Gastrocnemius medialis (tissue), 4 donors: ENCODE results near the gene MAN1C1. TPM values are rescaled to one million over a fixed set of nuclear protein-coding genes. Genes with fewer than 3 reads are reported as not detected.

Experiments
- ATAC-seq, 2 donors: fragments of 150-250 bp; one replicate each; pipeline ENCODE4 v1.9.1; 2016
- DNase-seq, 2 donors: peaks; one replicate each; pipeline ENCODE4 v3.0.0-alpha.2; 2019
- H3K27ac ChIP-seq, 4 donors: fragments of 200-600 bp; sonication (generic); 1 replicate in 1 of 4; 2 replicates in 3 of 4; pipeline ENCODE4 v1.5.1; 2016 to 2018; ENCODE audit warnings: mild to moderate bottlenecking in 2 of 4, moderate library complexity in 1 of 4
- H3K27me3 ChIP-seq, 3 donors: fragments of 200-600 bp; sonication (generic) in 2 of 3; 1 replicate in 1 of 3; 2 replicates in 2 of 3; pipeline versions ENCODE4 v1.5.1 to v1.6.0; 2016 to 2019; ENCODE audit warnings: mild to moderate bottlenecking in 1 of 3, moderate library complexity in 1 of 3
- H3K36me3 ChIP-seq, 2 donors: fragments of 200-600 bp; sonication (generic) in 1 of 2; one replicate each; pipeline ENCODE4 v1.5.1; 2017 to 2018
- H3K4me1 ChIP-seq, 2 donors: fragments of 200-600 bp; sonication (generic) in 1 of 2; one replicate each; pipeline ENCODE4 v1.5.1; 2016 to 2017; ENCODE audit warnings: mild to moderate bottlenecking in 2 of 2
- H3K4me3 ChIP-seq, 4 donors: fragments of 200-600 bp; sonication (generic) in 3 of 4; 1 replicate in 1 of 4; 2 replicates in 3 of 4; pipeline ENCODE4 v1.5.1; 2016 to 2019; ENCODE audit warnings: mild to moderate bottlenecking in 2 of 4
- H3K9me3 ChIP-seq, 3 donors: fragments of 200-600 bp; sonication (generic) in 2 of 3; 1 replicate in 1 of 3; 2 replicates in 2 of 3; pipeline ENCODE4 v1.5.1; 2016 to 2019
- POLR2A ChIP-seq, 2 donors: fragments of 450-650 bp; IDR thresholded peaks; one replicate each; pipeline ENCODE4 v1.6.1; 2017; ENCODE audit warnings: antibody characterized with exemption in 2 of 2, mild to moderate bottlenecking in 2 of 2, moderate library complexity in 2 of 2
- in situ Hi-C, 4 donors: fragments of 200-750 bp; cut with MboI; loops; one replicate each; pipeline versions ENCODE4 v1.15.0 to v1.8.0; 2017; ENCODE audit warnings: low sequenced_read_pairs in 4 of 4
- intact Hi-C: fragments of 100-400 bp; cut with DNase I; formaldehyde crosslinking; loops from one replicate; pipeline ENCODE4 v1.15.1; 2023; ENCODE audit warnings: low total_unique reads
- total RNA-seq, 4 donors: library from RNA; depleted of rRNA; stranded (reverse); fragments of >200 nt; gene quantifications; one replicate each; pipeline versions ENCODE4 v1.1.0 to v1.2.3, GENCODE V29; 2016
- TF ChIP-seq, protein P1 (sequence below), 5 experiments: fragments of 450-650 bp in 3 of 5; fragments of 200-600 bp in 2 of 5; sonication (generic) in 2 of 5; IDR thresholded peaks in 4 of 5; conservative IDR thresholded peaks in 1 of 5; 1 replicate in 4 of 5; 2 replicates in 1 of 5; pipeline ENCODE4 v1.5.1; 2016 to 2019; ENCODE audit warnings: antibody characterized with exemption in 5 of 5, mild to moderate bottlenecking in 3 of 5, moderate library complexity in 3 of 5

MAN1C1 gene
- total RNA-seq, 4 donors from 2014 or later: 2.0 to 4.4 (median 2.5) TPM

DNA sequence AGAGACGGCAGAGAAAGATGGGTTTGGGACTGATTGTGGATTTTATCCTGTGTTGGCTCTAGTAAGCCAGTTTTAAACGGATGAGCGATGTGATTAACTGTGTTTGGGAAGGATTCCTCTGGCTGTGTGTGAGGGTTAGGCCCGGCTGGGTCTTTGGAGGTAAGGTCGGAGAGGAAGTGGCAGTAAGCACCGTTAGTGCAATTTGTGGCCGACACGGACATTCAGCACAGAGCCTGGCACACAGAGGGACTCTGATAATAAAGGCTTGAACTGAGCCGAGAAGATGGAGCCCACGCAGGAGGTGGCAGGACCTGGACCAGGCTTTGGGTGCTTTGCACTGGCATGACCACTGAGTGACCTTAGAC, 204.5 kb downstream of the MAN1C1 start:
- in situ Hi-C loops (no loop called here), intact Hi-C loops (loop anchor here (5.0 kb wide), 1 partner anchor 176 kb away; the partner anchor contains the start of gene PAFAH2)
- H3K4me1 ChIP-seq: peaks cover 36 to 58% of the 10 kb centered on the region in 2 donors
- peaks cover 0 to 9% of the 10 kb centered on the region in 2 donors for H3K36me3 ChIP-seq
- no peak for ATAC-seq
- H3K4me3 ChIP-seq: peak overlapping the region; percentile 86 to 95 (median 88)
- no peak for DNase-seq
- H3K9me3 ChIP-seq: no peaks in the 10 kb centered on the region
- no peaks in the 10 kb centered on the region for H3K27me3 ChIP-seq
- TF ChIP-seq, protein P1, sequence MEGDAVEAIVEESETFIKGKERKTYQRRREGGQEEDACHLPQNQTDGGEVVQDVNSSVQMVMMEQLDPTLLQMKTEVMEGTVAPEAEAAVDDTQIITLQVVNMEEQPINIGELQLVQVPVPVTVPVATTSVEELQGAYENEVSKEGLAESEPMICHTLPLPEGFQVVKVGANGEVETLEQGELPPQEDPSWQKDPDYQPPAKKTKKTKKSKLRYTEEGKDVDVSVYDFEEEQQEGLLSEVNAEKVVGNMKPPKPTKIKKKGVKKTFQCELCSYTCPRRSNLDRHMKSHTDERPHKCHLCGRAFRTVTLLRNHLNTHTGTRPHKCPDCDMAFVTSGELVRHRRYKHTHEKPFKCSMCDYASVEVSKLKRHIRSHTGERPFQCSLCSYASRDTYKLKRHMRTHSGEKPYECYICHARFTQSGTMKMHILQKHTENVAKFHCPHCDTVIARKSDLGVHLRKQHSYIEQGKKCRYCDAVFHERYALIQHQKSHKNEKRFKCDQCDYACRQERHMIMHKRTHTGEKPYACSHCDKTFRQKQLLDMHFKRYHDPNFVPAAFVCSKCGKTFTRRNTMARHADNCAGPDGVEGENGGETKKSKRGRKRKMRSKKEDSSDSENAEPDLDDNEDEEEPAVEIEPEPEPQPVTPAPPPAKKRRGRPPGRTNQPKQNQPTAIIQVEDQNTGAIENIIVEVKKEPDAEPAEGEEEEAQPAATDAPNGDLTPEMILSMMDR (IDR thresholded peaks at IDR 0.05 in 4 of 5, conservative IDR thresholded peaks at IDR 0.05 in 1 of 5): no peak
- no peak for TF ChIP-seq POLR2A (IDR thresholded peaks at IDR 0.05)
- peak overlapping the region; percentile 93 to 99 (median 96) for H3K27ac ChIP-seq

DNA sequence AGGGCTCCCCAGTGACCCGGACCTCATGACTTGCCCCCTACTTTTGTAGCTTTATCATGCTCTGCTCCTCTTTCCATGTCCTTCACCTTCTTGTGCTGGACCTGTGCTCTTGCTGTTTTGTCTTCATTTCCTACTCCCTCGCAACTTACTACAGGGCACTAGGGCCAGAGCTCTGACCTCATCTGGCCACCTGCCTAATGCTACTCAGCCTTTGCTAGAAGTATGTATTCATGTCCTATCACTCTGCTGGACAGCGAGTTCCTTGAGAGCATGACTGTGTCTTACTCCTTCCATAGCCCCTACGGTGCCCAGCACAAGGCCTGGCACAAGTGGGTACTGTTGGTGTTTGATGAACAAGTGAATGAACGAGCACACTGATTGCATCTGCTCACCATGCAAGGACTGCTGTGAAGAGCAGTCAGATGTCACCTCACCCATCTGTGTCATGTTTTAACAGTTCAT, 205.1 kb downstream of the MAN1C1 start:
- TF ChIP-seq POLR2A (IDR thresholded peaks at IDR 0.05): no peak
- TF ChIP-seq, protein P1 (IDR thresholded peaks at IDR 0.05 in 4 of 5, conservative IDR thresholded peaks at IDR 0.05 in 1 of 5): no peak
- peak overlapping the region; percentile 86 to 95 (median 88) for H3K4me3 ChIP-seq
- H3K36me3 ChIP-seq: peaks cover 0 to 9% of the 10 kb centered on the region in 2 donors
- H3K4me1 ChIP-seq: peaks cover 36 to 61% of the 10 kb centered on the region in 2 donors
- no peaks in the 10 kb centered on the region for H3K27me3 ChIP-seq
- peak overlapping the region; percentile 93 to 99 (median 96) for H3K27ac ChIP-seq
- no peaks in the 10 kb centered on the region for H3K9me3 ChIP-seq
- ATAC-seq (no peak), DNase-seq (peak in 1 of 2 donors; percentile 29)
- intact Hi-C loops (loop anchor here (5.0 kb wide), 1 partner anchor 176 kb away; the partner anchor contains the start of gene PAFAH2), in situ Hi-C loops (no loop called here)

DNA sequence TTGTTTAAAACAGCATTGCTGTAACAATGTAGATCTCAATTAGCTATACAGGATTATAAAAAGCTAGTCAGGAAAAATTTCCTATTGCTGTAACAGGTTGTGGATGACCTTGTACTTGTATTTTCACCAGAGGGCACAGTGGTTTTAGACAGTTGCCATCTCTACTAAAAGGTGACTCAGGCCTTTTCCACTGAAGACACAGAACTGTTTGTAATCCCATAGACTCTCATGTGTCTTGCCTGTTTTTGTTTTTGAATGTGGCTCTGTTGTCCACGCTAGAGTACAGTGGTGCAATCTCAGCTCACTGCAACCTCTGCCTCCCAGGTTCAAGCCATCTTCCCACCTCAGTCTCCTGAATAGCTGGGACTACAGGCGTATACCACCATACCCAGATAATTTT, 209.0 kb downstream of the MAN1C1 start:
- H3K9me3 ChIP-seq: no peaks in the 10 kb centered on the region
- TF ChIP-seq, protein P1 (IDR thresholded peaks at IDR 0.05 in 4 of 5, conservative IDR thresholded peaks at IDR 0.05 in 1 of 5): no peak
- no peak for TF ChIP-seq POLR2A (IDR thresholded peaks at IDR 0.05)
- no peak overlapping the region for H3K4me3 ChIP-seq
- in situ Hi-C loops (no loop called here), intact Hi-C loops (no loop called here)
- ATAC-seq (peak; percentile 83 to 84), DNase-seq (no peak)
- H3K27ac ChIP-seq: peak overlapping the region; percentile 59 to 98 (median 94)
- peaks cover 0 to 46% of the 10 kb centered on the region in 2 donors for H3K36me3 ChIP-seq
- no peaks in the 10 kb centered on the region for H3K27me3 ChIP-seq
- peaks cover 24 to 46% of the 10 kb centered on the region in 2 donors for H3K4me1 ChIP-seq

DNA sequence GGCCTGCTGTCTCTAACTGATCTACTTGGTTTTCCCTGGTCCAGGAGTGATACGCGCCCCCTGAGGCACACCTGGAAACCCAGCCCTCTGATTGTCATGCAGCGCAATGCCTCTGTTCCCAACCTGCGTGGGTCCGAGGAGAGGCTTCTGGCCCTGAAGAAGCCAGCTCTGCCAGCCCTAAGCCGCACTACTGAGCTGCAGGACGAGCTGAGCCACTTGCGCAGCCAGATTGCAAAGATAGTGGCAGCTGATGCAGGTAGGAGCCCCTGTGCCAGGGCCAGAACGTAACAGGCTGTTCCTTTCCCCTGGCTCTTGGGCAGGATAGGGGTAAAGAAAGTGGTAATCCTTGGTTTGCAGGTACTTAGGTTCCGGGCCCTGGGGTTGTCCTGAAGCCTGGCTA, 210.0 kb downstream of the MAN1C1 start:
- no peak for DNase-seq
- H3K4me3 ChIP-seq: no peak overlapping the region
- peaks cover 21 to 36% of the 10 kb centered on the region in 2 donors for H3K4me1 ChIP-seq
- ATAC-seq: no peak
- in situ Hi-C loops: no loop called here
- H3K27me3 ChIP-seq: no peaks in the 10 kb centered on the region
- intact Hi-C loops: no loop called here
- peak overlapping the region; percentile 59 to 98 (median 94) for H3K27ac ChIP-seq
- H3K36me3 ChIP-seq: peaks cover 0 to 55% of the 10 kb centered on the region in 2 donors
- no peaks in the 10 kb centered on the region for H3K9me3 ChIP-seq
- no peak for TF ChIP-seq POLR2A (IDR thresholded peaks at IDR 0.05)
- TF ChIP-seq, protein P1 (IDR thresholded peaks at IDR 0.05 in 4 of 5, conservative IDR thresholded peaks at IDR 0.05 in 1 of 5): no peak

DNA sequence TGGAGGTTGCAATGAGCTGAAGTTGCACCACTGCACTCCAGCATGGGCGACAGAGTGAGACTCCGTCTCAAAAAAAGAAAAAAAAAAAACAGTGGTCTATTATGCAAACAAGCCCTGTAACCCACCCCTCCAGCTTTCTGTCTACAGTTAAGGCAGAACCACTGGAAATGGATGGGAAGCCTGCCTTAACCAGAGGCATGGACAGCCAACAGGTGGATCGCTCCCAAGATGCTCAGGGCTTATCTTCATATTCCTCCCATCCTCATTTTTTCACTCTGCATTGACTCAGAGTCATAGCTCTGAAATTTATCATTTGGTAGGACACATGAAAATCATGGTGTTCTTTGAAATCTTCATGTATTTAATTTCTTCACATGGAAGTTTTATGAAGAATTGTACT, 211.9 kb downstream of the MAN1C1 start:
- in situ Hi-C loops: no loop called here
- no peak for DNase-seq
- intact Hi-C loops: no loop called here

More for the DNA sequence above, 211.9 kb downstream of the MAN1C1 start:
- H3K36me3 ChIP-seq: peaks cover 0 to 75% of the 10 kb centered on the region in 2 donors
- no peak overlapping the region for H3K4me3 ChIP-seq
- no peaks in the 10 kb centered on the region for H3K27me3 ChIP-seq
- no peaks in the 10 kb centered on the region for H3K9me3 ChIP-seq
- TF ChIP-seq POLR2A (IDR thresholded peaks at IDR 0.05): no peak
- TF ChIP-seq, protein P1 (IDR thresholded peaks at IDR 0.05 in 4 of 5, conservative IDR thresholded peaks at IDR 0.05 in 1 of 5): no peak
- no peak for ATAC-seq
- no peak overlapping the region for H3K27ac ChIP-seq
- H3K4me1 ChIP-seq: peaks cover 6 to 20% of the 10 kb centered on the region in 2 donors
